Left colon (tissue), 2 donors: Measurements from ENCODE around the gene TPK1. TPM values are rescaled to one million over a fixed set of nuclear protein-coding genes. Genes with fewer than 3 reads are reported as not detected.
A peak's percentile ranks its signal among the peaks of the same experiment; 100 is the strongest.

ENCODE experiments used
- ATAC-seq: fragments of 200-7000 bp; cut with Tn5 transposase; one replicate; pipeline ENCODE4 v1.9.1; 2020; ENCODE audit warnings: mild to moderate bottlenecking, moderate library complexity
- DNase-seq, 2 donors: peaks; one replicate each; pipeline ENCODE4 v3.0.0-alpha.2; 2020
- intact Hi-C, 2 donors: fragments of 100-400 bp; cut with DNase I in 1 of 2; cut with micrococcal nuclease in 1 of 2; formaldehyde crosslinking; loops; one replicate each; pipeline versions ENCODE4 v1.11.2 to v1.14.0; 2022; cut with DNase I, micrococcal nuclease
- long read RNA-seq: library from polyadenylated mRNA; unstranded; transcript quantifications from one replicate; pipeline ENCODE4 v2.0.0, GENCODE V29; 2021
- total RNA-seq, 2 donors: library from RNA; stranded (reverse); fragmentation: NEBNext Ultra II Directional; extraction: Animal tissue kit (Norgen Biotek cat#: 25700); gene quantifications; one replicate each; pipeline ENCODE4 v1.2.1, GENCODE V29; 2021
- donor health status: DM: no; HTN: no; CAD: no.
- donor health status: DM: yes; HTN: yes; CAD: no.

TPK1 gene
- total RNA-seq, result 10 to 100 TPM; 12.3 to 25.5 TPM
- long read RNA-seq, partial matches to known transcripts, result 1 of 14 reads
- long read RNA-seq, other reads (novel, unspliced or antisense), result 8 of 14 reads

DNA sequence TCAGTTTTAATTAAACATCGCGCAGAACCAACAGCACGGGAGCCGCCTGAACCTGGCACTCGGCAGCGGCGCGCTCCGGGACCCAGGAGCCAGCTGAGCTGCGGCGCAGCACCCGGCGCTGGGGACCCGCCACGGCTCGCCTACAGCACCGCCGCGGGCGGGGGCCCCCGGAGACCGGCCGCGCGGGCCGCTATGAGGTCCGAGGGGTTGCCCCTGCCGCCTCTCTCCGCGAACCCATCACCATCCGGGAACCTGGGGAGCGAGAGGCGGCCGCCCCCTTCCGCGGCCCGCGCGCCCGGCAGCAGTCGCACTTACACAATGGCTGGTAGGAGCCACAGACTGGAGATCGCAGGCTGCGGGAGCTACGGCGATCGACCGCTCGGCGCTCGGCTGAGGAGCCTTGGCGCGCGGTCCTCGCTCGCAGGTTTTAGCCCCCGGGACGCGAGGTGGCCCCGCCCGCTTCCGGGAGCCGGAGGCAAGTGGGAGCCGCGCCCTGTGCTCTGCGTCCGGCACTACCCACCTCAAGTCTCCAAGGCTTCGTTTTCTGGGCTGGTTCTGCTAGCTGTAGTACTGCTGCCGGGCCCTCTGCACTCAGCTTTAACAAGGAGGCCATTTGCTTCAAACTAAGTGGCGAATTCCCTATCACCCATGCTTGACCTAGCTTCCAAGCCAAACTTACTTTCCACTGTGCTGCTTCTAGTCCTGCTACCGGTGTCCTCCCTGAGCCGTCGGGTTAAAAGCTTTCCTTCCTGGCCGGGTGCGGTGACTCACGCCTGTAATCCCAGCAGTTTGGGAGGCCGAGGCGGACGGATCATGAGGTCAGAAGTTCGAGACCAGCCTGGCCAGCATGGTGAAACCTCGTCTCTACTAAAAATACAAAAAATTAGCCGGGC lies at the start of gene TPK1:
TPK1 (minus strand) TSS at position 402 of the 893 bp plus-strand sequence. CDS start 451 bp downstream, outside the sequence.
- DNase-seq (peak; percentile 92 to 94), ATAC-seq (peak; percentile 92)
- intact Hi-C loops, result no loop called here

DNA sequence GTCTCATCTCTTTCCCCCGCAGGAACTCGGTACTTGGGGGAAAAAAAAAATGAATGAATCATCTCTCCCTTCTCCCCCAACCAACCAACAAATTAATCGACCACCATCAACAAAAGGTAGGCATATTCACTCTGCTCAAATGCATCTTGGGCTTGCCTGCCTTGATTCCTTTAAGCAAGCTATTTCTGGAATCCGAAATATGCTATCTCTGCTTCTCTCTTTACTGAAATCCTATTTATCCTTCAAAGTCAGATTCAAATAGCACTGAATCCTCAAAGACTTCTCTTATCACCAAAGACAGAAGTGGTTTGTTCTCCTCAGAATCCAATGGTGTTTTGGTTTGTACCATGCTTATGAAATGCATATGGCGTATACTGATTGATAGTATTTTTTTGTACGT lies 49.6 kb upstream of the TPK1 start:
- no peak for ATAC-seq
- intact Hi-C loops, result no loop called here
- DNase-seq, result no peak

- ATAC-seq (no peak), DNase-seq (no peak)
- intact Hi-C loops, result no loop called here
Observed at GRCh38 chr7:144884896-144885295, 49.0 kb upstream of the TPK1 start.

DNA sequence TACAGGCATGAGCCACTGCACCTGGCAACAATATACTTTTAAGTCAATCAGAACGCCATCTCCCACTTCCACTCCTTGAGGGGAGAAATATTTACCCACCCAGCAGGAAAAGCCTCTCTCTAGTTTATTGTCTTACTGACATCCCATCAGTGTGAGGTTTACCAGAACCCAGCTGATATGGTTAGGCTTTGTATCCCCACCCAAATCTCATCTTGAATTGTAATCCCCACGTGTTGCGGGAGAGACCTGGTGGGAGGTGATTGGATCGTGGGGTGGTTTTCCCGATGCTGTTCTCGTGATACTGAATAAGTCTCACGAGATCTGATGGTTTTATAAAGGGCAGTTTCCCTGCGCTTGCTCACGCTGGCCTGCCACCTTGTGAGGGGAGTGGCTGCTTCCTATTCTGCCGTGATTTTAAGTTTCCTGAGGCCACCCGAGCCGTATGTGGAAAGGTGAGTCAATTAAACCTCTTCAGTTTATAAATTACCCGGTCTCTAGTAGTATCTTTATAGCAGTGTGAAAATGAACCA lies 37.5 kb upstream of the TPK1 start:
- no peak for DNase-seq
- no peak for ATAC-seq
- intact Hi-C loops, result no loop called here

DNA sequence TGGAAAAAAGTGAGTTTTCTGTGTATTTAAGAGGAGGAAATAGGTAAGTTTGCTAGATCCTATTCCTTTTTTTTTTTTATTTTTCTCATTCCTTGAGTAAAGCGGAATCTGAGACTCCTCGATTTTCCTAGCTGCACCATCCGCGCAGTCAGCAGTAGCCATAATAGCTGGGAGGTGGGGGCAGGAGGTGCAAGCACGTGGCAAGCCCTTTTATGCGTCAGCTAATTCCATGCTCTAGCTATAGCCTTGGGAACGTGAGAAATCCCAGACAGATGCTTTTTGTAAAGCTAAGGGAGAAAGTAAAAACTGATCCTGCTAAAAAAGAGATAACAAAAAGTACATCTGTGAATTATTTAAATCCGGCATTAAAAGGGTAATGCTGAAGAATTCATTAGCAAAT lies 33.2 kb upstream of the TPK1 start:
- intact Hi-C loops, result no loop called here
- DNase-seq (no peak), ATAC-seq (no peak)

DNA sequence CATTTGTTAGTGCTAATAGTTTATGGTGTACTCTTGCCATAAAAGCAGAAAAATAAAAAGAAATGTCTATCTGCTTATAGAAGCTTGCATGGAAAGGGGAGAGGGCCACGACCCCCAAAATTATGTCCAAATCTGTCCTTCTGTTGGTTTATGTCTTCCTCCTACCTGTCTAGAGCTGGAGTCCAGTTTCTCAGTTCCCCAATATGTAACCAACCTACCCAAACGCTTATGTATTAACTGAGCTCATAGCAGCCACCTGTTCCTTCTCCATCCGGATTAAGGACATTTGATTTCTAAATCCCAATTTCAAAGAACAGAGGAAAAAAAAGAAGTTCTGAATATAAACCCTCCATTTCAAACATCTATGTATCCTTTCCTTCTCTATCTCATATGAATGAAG lies 30.3 kb upstream of the TPK1 start:
- no peak for DNase-seq
- no peak for ATAC-seq
- intact Hi-C loops, result no loop called here

- intact Hi-C loops, result no loop called here
- DNase-seq (no peak), ATAC-seq (no peak)
Observed at GRCh38 chr7:144863320-144863647, 27.4 kb upstream of the TPK1 start.

DNA sequence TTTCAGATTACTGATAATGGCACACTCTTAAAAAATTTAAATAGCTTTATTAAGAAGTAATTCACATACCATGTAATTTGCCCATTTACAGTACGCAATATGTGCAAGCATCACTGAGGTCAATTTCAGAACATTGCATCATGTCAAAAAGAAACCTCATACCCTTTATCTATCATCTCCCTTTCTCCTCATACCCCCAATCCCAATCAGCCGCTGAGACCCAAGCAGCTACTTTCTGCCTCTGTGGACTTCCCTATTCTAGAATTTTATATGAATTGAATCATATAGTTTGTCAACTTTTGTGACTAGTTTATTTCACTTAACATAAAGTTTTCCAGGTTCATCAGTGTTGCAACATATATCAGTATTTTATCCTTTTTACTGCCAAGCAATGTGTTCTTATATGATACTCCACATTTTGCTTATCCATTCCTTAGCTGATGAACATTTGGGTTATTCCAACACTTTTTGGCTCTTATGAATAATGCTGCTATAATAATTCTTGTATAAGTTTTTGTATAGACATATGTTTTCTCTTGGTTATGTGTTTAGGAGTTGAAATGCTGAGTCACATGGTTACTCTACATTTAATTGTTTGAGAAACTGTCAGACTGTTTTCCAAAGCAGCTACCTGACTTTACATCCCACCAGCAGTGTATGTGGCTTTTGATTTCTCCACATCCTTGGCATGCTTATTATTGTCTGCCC lies 26.9 kb upstream of the TPK1 start:
- DNase-seq (no peak), ATAC-seq (no peak)
- intact Hi-C loops, result no loop called here

GRCh38 chr7:144859739-144860138 lies 23.9 kb upstream of the TPK1 start:
- intact Hi-C loops, result no loop called here
- DNase-seq, result no peak
- no peak for ATAC-seq

GRCh38 chr7:144857463-144857862 lies 21.6 kb upstream of the TPK1 start:
- DNase-seq (no peak), ATAC-seq (no peak)
- intact Hi-C loops, result no loop called here

DNA sequence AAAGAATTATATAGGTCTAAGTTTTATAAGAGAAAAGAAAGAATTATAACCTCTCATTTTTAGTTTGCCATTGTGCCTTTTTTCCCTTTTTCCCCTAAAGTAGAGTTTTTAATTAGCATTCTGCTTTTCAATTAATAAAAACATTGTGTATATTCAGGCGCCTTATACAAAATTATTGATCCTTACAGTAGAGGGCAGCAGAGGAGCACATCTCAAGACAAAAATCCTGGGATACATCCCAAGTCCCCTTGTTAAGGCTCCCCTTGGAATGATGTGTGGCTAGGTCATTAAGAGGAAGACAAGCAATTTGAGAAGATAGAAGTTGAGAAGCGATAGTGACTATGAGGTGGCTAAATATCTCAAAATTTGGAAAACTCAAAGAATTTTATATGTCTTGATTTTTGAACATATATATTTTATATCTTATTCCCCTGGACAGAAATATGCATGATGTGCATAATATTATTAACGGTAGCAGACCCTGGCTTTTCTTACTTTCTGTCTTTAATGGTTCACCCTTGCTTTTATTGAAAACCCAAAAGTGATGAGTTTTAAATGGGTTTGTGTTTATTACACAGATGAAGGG lies 19.1 kb upstream of the TPK1 start:
- intact Hi-C loops, result no loop called here
- DNase-seq (no peak), ATAC-seq (peak; percentile 40)

DNA sequence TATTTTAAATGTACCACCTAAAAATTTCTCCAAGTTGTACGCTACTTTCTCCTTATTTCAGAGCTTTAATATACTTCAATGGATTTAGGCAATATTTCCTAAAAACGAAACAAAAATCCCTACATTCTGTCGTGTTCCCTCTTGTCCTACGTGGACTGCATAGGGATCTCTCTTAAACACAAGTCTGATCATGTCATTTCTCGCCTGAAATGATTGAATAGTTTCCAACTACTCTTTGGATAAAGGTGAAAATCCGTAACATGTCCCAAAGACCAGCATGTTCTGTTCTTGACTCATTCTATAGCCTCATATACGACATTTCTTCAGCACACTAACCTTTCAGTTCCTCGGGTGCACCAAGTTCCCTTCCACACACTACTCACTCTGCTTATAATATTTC lies 17.7 kb upstream of the TPK1 start:
- ATAC-seq (no peak), DNase-seq (no peak)

DNA sequence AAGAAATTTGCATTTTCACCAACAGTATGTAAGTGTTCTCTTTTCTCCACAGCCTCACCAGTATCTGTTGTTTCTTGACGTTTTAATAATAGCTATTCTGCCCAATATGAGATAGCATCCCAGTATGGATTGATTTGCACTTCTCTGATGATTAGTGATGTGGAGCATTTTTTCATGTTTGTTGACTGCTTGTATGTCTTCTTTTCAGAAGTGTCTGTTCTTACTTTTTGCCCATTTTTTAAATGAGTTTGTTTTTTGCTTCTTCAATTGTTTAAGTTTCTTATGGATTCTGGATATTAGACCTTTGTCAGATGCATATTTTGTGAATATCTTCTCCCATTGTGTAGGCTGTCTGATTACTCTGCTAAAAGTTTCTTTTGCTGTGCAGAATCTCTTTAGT lies 12.2 kb upstream of the TPK1 start:
- no peak for ATAC-seq
- intact Hi-C loops, result no loop called here
- DNase-seq, result no peak

More for the DNA sequence above, 17.7 kb upstream of the TPK1 start:
- intact Hi-C loops, result no loop called here

DNA sequence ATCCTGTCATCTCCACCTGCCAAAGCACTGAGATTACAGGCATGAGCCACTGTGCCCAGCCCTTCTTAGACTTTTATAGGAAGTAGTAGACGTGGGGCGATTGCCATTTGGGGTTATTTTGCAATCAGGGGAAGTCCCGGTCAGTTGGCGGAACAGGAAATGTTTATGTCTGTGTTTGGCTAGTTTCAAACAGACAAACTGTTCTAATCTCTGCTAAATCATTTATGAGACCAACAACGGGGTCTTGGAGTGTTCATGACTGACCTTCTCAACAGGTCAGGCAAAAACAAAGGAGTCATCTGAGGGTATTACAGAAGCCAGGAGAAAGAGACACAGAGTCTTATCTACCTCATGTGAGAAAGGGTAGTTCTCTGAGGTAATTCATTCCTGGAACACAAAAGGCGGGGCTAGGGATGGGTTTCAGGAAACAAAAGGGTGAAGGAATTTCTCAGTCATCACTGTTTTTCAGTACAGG lies 6.6 kb upstream of the TPK1 start:
- intact Hi-C loops, result no loop called here
- DNase-seq, result peak; percentile 59 to 87
- ATAC-seq, result peak; percentile 97

DNA sequence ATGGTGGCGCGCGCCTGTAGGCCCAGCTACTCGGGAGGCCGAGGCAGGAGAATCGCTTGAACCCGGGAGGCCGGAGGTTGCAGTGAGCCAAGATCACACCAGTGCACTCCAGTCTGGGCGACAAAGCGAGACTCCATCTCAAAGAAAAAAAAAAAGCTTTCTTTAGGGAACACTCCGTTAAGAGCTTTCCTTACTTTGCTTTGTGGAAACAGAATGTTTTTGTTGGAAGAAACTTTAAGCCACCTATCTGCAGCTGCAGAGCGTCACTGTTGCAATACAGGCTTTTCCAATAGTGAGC lies 641 bp upstream of the TPK1 start:
- ATAC-seq (no peak), DNase-seq (no peak)
- intact Hi-C loops, result no loop called here

DNA sequence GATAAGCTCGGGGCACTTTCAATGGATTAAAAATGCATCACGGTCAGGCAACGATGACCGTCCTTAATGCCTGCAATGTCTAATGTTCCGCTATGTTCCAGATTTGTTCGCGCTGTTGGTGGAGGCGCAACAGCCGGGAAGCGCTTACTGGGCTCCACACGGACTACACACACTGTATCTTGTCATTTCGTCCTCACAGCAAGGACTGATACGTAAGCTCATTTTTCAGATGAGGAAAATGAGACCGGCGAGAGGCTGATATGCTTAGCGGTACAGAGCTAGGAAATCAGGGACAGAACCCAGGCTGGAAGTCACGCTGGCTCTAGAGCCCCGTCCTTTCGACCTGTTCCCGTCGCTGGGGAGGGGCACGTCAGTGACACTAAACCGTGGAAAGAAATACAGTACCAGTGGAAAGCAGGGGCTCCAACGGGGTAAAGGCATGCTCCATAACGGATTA lies 670 bp downstream of the TPK1 start:
- DNase-seq (no peak), ATAC-seq (peak; percentile 46)
- intact Hi-C loops, result no loop called here

GRCh38 chr7:144834641-144835144 lies 1.2 kb downstream of the TPK1 start:
- DNase-seq, result peak in 1 of 2 donors; percentile 37
- intact Hi-C loops, result no loop called here
- ATAC-seq, result no peak

DNA sequence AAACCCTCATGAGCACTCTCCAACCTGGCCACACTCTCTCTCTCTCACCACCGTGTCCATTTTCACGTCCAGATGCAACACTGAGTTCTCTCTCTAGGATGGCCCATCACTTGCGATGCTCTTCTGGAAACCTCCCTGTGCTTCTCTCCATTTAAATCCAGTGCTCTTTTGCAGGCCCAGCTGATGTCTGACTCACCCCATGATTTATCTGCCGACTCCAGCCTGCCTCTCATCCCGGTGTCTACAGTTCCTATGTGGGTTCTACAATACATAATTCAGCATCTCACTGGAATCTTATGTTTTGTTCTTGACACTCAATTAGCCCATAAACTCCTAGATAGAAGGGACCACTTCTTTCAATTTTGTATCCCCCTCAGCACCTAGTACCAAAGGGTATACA lies 5.0 kb downstream of the TPK1 start:
- no peak for ATAC-seq
- intact Hi-C loops, result no loop called here
- DNase-seq, result no peak

DNA sequence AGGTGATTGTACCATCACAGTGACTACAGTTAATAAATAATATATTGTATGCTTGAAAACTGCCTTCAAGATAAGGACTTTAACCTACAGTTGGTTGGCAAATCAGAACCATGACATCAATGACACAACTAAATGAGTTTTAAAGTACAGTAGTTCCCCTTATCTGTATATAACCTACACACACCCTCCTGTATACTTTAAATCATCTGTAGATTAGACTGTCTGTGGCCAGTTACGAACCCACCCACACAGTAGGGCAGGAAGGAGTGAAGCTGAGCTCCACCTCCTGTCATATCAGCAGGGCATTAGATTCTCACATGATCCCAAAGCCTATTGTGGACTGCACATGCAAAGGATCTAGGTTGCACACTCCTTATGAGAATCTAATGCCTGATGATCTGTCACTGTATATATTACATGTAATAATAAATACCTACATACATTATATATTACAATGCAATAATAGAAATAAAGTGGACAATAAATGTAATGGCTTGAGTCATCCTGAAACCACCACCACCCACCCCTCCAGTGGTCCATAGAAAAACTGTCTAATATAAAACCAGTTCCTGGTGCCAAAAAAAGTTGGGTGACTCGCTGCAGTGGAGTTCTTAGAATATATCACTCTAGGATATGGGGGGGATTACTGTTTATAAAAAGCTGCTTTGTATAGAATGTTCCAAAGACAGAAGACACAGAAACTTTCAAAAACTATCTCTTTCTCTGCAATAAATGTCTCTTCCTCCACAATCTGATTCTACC lies 5.6 kb downstream of the TPK1 start:
- intact Hi-C loops, result no loop called here
- DNase-seq (peak; percentile 24 to 75), ATAC-seq (peak; percentile 97)
